Panc1 (cell line): ENCODE data around the gene GABRD.

Experiments
- POLR2AphosphoS5 ChIP-seq: IDR thresholded peaks from 2 replicates; pipeline ENCODE4 v1.6.1; 2012; ENCODE audit warnings: mild to moderate bottlenecking, low read depth, low read length, moderate library complexity
- SIN3A ChIP-seq: IDR thresholded peaks from 2 replicates; pipeline ENCODE4 v1.6.1; 2012; ENCODE audit warnings: low read depth, mild to moderate bottlenecking, low read length, moderate library complexity, borderline replicate concordance; ENCODE audit not compliant: insufficient read depth
- TF ChIP-seq, protein P1 (sequence below): fragments of 450-650 bp; IDR thresholded peaks from 2 replicates; pipeline ENCODE4 v1.5.1; 2017; ENCODE audit warnings: mild to moderate bottlenecking
- TF ChIP-seq, protein P2 (sequence below), 2 experiments: IDR thresholded peaks; 2 replicates each; pipeline ENCODE4 v1.6.1; 2011 to 2012; ENCODE audit warnings: low read depth in 2 of 2, control low read depth in 1 of 2, low read length in 1 of 2, mild to moderate bottlenecking in 1 of 2, moderate library complexity in 1 of 2; ENCODE audit not compliant: insufficient read depth in 1 of 2

DNA sequence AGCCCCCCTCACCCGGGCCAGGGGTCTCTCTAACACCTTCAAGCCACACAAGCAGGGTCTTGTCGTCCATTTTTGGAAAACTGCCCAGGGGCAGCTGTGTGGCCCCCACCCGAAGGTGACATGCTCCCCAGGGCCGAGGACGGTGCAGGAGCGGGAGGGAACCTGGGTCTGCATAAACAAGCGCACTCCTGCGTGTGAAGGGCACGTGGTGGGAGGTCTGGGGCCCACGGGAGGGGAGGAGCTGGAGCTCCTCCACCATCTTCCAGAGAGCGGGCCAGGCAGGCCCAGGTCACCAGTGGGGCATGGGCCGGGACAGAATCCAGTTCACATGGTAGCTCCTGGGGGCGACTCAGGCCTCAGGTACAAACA is 32.0 kb upstream of the GABRD start:
- TF ChIP-seq, protein P1, sequence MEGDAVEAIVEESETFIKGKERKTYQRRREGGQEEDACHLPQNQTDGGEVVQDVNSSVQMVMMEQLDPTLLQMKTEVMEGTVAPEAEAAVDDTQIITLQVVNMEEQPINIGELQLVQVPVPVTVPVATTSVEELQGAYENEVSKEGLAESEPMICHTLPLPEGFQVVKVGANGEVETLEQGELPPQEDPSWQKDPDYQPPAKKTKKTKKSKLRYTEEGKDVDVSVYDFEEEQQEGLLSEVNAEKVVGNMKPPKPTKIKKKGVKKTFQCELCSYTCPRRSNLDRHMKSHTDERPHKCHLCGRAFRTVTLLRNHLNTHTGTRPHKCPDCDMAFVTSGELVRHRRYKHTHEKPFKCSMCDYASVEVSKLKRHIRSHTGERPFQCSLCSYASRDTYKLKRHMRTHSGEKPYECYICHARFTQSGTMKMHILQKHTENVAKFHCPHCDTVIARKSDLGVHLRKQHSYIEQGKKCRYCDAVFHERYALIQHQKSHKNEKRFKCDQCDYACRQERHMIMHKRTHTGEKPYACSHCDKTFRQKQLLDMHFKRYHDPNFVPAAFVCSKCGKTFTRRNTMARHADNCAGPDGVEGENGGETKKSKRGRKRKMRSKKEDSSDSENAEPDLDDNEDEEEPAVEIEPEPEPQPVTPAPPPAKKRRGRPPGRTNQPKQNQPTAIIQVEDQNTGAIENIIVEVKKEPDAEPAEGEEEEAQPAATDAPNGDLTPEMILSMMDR, result no peak
- no peak for TF ChIP-seq SIN3A
- TF ChIP-seq POLR2AphosphoS5, result no peak
- TF ChIP-seq, protein P2, sequence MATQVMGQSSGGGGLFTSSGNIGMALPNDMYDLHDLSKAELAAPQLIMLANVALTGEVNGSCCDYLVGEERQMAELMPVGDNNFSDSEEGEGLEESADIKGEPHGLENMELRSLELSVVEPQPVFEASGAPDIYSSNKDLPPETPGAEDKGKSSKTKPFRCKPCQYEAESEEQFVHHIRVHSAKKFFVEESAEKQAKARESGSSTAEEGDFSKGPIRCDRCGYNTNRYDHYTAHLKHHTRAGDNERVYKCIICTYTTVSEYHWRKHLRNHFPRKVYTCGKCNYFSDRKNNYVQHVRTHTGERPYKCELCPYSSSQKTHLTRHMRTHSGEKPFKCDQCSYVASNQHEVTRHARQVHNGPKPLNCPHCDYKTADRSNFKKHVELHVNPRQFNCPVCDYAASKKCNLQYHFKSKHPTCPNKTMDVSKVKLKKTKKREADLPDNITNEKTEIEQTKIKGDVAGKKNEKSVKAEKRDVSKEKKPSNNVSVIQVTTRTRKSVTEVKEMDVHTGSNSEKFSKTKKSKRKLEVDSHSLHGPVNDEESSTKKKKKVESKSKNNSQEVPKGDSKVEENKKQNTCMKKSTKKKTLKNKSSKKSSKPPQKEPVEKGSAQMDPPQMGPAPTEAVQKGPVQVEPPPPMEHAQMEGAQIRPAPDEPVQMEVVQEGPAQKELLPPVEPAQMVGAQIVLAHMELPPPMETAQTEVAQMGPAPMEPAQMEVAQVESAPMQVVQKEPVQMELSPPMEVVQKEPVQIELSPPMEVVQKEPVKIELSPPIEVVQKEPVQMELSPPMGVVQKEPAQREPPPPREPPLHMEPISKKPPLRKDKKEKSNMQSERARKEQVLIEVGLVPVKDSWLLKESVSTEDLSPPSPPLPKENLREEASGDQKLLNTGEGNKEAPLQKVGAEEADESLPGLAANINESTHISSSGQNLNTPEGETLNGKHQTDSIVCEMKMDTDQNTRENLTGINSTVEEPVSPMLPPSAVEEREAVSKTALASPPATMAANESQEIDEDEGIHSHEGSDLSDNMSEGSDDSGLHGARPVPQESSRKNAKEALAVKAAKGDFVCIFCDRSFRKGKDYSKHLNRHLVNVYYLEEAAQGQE (IDR thresholded peaks at IDR 0.05; ENCODE audit: insufficient read depth in 1 of 2, low read depth in 2 of 2, low read length in 1 of 2), result no peak
